GM12873 (cell line): ENCODE measurements around the gene NANOS3.

ENCODE experiments used
- TF ChIP-seq, protein P1 (sequence below): IDR thresholded peaks from 2 replicates; pipeline ENCODE4 v1.5.1; 2012; ENCODE audit warnings: low read depth, mild to moderate bottlenecking, moderate library complexity, low read length, control low read depth; ENCODE audit not compliant: insufficient read depth; ENCODE audit errors: missing control alignments

The NANOS3 gene

DNA sequence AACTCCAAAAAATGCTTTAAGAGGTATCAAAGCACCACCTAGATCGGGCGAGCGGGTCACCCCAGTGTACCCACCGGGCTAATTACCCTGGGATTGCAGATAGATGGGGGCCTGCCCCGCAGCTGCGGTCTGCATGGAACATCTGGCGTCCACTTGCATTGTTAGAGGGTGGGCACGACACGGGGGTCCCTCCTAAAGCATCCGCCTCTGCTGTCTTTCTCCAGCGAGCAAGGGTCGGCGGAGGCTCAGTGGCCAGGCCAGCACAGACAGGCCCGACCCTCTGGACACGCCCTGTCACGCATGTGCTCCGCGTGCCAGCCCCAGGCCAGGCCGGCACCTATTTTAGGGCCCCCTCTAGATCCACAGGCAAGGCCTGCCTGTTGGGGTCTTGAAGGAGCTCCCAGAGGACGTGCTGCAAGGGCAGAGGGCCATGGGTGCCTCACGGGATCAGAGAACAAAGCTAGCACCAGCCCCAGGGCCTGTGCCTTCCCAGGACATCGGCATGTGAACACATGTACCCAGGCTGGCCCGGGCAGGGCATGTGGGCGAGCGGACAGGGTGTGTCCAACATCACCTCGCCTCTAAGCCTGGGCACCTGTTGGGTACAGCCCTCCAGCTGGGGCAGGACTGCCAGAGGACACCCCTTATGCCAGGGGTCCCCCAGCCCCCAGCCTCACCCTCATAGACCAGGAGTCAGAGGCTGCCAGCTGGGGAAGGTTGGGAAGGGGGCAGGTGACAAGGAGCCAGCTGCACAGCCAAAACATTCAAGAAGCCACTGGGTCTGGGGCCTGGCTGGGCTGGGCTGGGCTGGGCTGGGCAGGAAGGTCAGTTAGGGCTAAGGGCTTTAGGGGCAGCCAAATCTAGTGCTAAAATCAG lies 35.6 kb upstream of the NANOS3 start:
- TF ChIP-seq, protein P1, sequence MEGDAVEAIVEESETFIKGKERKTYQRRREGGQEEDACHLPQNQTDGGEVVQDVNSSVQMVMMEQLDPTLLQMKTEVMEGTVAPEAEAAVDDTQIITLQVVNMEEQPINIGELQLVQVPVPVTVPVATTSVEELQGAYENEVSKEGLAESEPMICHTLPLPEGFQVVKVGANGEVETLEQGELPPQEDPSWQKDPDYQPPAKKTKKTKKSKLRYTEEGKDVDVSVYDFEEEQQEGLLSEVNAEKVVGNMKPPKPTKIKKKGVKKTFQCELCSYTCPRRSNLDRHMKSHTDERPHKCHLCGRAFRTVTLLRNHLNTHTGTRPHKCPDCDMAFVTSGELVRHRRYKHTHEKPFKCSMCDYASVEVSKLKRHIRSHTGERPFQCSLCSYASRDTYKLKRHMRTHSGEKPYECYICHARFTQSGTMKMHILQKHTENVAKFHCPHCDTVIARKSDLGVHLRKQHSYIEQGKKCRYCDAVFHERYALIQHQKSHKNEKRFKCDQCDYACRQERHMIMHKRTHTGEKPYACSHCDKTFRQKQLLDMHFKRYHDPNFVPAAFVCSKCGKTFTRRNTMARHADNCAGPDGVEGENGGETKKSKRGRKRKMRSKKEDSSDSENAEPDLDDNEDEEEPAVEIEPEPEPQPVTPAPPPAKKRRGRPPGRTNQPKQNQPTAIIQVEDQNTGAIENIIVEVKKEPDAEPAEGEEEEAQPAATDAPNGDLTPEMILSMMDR, result no peak

DNA sequence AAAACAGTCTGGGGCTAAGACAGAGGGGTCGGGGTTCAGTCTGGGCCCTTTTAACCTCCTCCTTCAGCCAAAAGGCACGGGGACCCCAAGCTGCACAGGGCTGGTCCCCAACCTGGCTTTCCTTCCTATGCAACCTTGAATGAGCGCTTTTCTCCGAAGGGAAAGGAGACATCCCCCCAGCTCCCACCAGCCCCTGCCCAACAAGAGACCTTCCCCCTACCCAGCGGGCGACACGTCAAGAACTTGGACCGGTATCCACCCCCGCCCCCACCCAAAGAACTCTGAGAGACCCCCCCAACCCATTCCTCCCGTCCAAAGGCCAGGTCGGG lies 35.0 kb upstream of the NANOS3 start:
- TF ChIP-seq, protein P1, result no peak

DNA sequence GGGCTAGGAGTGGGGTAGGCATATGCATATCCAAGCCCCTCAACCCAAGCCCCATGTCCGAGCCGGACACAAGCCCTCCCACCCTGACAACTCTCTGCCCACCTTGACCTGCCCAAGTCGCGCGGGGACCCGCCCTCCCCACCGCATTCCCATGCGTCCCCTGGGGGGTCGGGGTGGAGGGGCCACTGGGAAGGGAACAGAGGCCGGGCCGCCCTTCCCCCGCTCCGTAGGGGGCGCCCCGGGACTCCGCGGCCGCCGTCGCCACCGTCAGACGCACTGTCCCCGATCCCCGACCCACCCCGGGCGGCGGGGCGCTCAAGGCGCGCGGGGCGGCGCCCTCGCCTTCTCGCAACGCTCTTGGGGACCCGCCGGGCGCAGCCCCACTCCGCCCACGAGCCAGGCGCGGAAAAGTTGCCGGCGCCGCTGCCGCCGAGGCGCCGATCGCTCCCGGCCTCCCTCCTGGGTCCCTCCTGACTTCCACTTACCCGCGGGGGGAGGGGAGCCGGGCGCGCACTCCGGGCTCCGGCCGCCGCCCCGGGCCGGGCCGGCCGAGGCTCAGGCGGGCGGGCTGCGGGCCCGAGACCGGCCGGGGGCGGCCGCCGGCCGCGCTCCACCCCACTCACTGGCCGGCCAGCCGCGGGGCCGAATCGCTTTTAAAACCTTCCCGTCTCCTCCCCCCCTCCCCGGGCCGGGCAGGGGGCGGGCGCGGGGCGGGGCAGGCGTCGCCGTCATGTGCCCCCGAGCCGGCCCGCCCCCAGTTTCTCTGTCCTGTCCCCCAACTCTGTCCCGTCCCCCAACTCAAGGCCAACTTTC lies 34.4 kb upstream of the NANOS3 start:
- TF ChIP-seq, protein P1, result no peak

DNA sequence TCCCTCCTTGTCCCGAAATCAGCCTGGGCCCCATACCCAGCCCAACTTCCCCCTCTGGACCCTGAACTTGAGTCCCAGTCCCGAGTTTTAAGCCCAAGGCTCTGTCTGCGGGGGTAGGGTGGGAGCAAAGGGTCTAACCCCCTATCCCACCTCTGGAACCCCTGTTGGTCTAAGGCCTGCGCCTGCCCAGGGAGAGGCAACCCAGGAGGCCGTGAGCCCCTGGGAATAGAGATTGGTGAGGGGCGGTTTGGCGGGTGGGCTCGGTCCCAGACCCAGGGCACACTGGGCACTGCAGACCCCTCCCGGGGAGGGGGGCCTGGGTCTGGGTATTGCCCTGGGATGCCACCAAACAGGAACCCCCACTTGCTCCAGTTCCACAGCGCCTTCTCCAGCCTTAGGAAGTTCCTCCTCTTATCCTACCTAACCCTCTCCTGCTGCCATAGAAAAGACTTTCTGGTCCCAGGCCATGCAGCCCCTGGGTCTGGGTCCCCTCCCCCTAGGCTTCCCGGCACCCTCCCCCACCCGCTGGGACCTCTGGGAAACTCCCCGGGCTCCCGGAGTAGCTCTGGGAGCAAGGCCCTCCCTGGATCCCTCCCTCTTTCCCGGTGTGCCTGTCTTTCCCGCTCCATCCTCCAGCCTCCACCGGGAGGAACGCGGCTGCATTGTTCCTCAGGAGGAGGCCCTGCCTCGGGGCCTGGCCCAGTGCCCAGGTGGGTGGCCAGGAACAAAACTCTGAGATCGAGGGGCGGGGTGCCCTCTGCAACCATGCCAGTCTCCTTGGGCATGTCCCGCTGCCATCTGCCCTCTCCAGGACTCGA lies 33.6 kb upstream of the NANOS3 start:
- TF ChIP-seq, protein P1, result no peak

DNA sequence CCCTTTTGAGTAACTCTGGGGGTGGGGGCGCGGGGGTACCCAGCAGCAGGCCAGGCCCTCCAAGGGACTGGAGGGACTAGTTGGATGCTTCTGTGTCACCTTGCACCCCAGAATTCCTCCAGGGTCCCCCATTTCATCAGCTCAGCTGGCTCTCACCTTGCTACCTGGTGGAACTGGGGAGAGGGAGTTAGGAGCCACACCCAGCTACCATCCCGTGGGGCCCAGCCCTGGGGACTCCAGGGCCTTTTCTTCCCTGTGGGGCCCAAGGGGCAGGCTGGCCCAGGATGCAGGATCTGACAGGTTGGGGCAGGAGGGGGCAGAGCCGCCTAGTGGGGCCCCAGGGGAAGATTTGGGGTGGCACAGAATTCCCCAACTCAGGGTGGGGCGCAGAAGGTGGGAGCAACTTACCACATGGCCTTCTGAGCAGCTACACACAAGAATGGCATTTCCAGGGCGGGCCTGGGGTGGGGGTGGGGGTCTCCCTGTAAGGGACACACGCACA lies 32.8 kb upstream of the NANOS3 start:
- TF ChIP-seq, protein P1, result no peak

DNA sequence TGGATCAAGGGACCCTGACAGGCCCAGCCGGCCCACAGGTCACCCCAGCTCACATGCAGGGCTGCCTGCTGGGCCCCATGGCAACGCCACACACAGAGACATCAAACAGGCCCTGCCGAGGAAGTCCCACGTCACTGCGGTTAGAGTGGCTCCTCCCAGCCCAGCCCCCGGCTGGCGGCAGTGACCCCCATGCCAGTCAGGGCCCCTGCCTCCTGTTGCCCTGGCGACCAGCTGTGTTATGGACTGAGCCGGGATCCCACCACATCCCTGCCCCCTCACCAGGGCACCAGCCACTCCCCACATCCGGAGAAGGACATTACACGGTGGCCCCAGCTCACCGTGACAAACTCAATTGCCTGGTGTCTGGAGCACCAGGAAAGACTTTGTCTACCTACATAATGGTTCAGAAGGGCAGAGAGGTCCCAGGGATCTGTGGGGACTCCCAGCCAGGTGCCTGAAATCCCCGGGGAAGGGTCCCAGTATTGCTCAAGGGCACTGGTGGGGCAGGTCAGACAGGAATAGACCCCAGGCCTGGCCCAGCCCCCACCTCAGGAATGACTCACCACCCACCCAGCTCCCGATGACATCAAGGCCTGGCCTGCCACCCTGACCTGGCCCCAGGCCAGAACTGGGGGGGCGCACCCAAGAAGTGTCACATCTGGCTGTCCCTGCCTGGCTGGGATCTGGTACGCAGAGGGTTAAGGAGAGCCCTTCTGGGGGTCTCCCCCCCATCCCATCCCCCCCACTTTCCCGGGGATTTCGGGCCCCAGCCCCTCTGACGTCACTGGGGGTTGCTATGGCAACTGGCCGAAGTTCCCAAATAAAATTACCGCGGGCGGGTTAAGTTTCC lies 30.2 kb upstream of the NANOS3 start:
- TF ChIP-seq, protein P1, result no peak
